B cell (primary cell): Measurements from ENCODE around the gene UPK2.

Experiments used
- CTCF ChIP-seq: fragments of 200-600 bp; IDR thresholded peaks from one replicate; pipeline ENCODE4 v1.8.0; 2022; ENCODE audit warnings: antibody characterized with exemption, mild to moderate bottlenecking
- EZH2 ChIP-seq: IDR thresholded peaks from 2 replicates; pipeline ENCODE4 v1.6.1; 2012; ENCODE audit warnings: borderline replicate concordance, low read depth, mild to moderate bottlenecking, moderate library complexity, low read length; ENCODE audit not compliant: insufficient read depth, poor library complexity, severe bottlenecking

- no peak for TF ChIP-seq CTCF
- TF ChIP-seq EZH2: no peak
Measured at GRCh38 chr11:118998822-118999221, 42.7 kb downstream of the UPK2 start.
